Measurements from ENCODE around the gene NR1I2.

NR1I2 gene

GRCh38 chr3:119800844-119801243, 18.9 kb downstream of the NR1I2 start:
- H3K4me3 ChIP-seq (ENCODE audit: low read depth, low read length) = no peak overlapping the region
- no peak for DNase-seq (ENCODE audit: low read depth)
- TF ChIP-seq CTCF (IDR thresholded peaks at IDR 0.05; ENCODE audit: low read depth, low read length) (no peak), MYC (IDR thresholded peaks at IDR 0.05; ENCODE audit: low read depth, low read length) (no peak), MAX (IDR thresholded peaks at IDR 0.05; ENCODE audit: low read depth, low read length) (no peak), POLR2A (IDR thresholded peaks at IDR 0.05; ENCODE audit: extremely low read depth, insufficient read length) (no peak)

- no peak overlapping the region for H3K4me3 ChIP-seq (ENCODE audit: low read depth, low read length)
- DNase-seq (ENCODE audit: low read depth) = no peak
- TF ChIP-seq POLR2A (IDR thresholded peaks at IDR 0.05; ENCODE audit: extremely low read depth, insufficient read length) = no peak
- no peak for TF ChIP-seq MAX (IDR thresholded peaks at IDR 0.05; ENCODE audit: low read depth, low read length)
- TF ChIP-seq MYC (IDR thresholded peaks at IDR 0.05; ENCODE audit: low read depth, low read length) = no peak
- no peak for TF ChIP-seq CTCF (IDR thresholded peaks at IDR 0.05; ENCODE audit: low read depth, low read length)
Observed at GRCh38 chr3:119808244-119808643, 26.3 kb downstream of the NR1I2 start.

GRCh38 chr3:119808843-119809242, 26.9 kb downstream of the NR1I2 start:
- H3K4me3 ChIP-seq (ENCODE audit: low read depth, low read length) = no peak overlapping the region
- no peak for TF ChIP-seq MAX (IDR thresholded peaks at IDR 0.05; ENCODE audit: low read depth, low read length)
- TF ChIP-seq CTCF (IDR thresholded peaks at IDR 0.05; ENCODE audit: low read depth, low read length) = no peak
- no peak for TF ChIP-seq POLR2A (IDR thresholded peaks at IDR 0.05; ENCODE audit: extremely low read depth, insufficient read length)
- TF ChIP-seq MYC (IDR thresholded peaks at IDR 0.05; ENCODE audit: low read depth, low read length) = no peak
- DNase-seq (ENCODE audit: low read depth) = no peak

GRCh38 chr3:119809249-119810017, 27.5 kb downstream of the NR1I2 start:
- H3K4me3 ChIP-seq (ENCODE audit: low read depth, low read length) = no peak overlapping the region
- no peak for TF ChIP-seq CTCF (IDR thresholded peaks at IDR 0.05; ENCODE audit: low read depth, low read length)
- TF ChIP-seq POLR2A (IDR thresholded peaks at IDR 0.05; ENCODE audit: extremely low read depth, insufficient read length) = no peak
- TF ChIP-seq MAX (IDR thresholded peaks at IDR 0.05; ENCODE audit: low read depth, low read length) = no peak
- TF ChIP-seq MYC (IDR thresholded peaks at IDR 0.05; ENCODE audit: low read depth, low read length) = no peak
- no peak for DNase-seq (ENCODE audit: low read depth)

- no peak for DNase-seq (ENCODE audit: low read depth)
- no peak overlapping the region for H3K4me3 ChIP-seq (ENCODE audit: low read depth, low read length)
- TF ChIP-seq POLR2A (IDR thresholded peaks at IDR 0.05; ENCODE audit: extremely low read depth, insufficient read length) (no peak), MYC (IDR thresholded peaks at IDR 0.05; ENCODE audit: low read depth, low read length) (no peak), MAX (IDR thresholded peaks at IDR 0.05; ENCODE audit: low read depth, low read length) (no peak), CTCF (IDR thresholded peaks at IDR 0.05; ENCODE audit: low read depth, low read length) (no peak)
Observed at GRCh38 chr3:119810018-119810435, 28.1 kb downstream of the NR1I2 start.
